ENCODE results near the gene DMWD. TPM values are rescaled to one million over a fixed set of nuclear protein-coding genes. Genes with fewer than 3 reads are reported as not detected.

Gene DMWD
- total RNA-seq, 2 experiments from 2014 or later = 43.2 to 44.0 TPM

GRCh38 chr19:45766296-45766868 is 26.3 kb downstream of the DMWD start:
- DNase-seq (ENCODE audit: low spot score) = no peak
- Histone ChIP-seq H3K4me3 (ENCODE audit: low read depth, low read length, poor library complexity, severe bottlenecking) (no peak overlapping the region), H4K20me1 (ENCODE audit: insufficient read depth, low read length) (no peaks in the 10 kb centered on the region), H3K9me2 (ENCODE audit: insufficient read depth, low read length) (no peaks in the 10 kb centered on the region), H3K36me3 (ENCODE audit: insufficient read depth, low read length) (no peaks in the 10 kb centered on the region), H3K27ac (ENCODE audit: low read depth, low read length, poor library complexity, severe bottlenecking) (no peak overlapping the region), H3K4me2 (ENCODE audit: low read length) (no peak overlapping the region), H3K4me1 (ENCODE audit: insufficient read depth, low read length, poor library complexity, severe bottlenecking) (peaks cover 18% of the 10 kb centered on the region), H3K79me2 (ENCODE audit: insufficient read depth, low read depth, low read length) (no peaks in the 10 kb centered on the region), H2AFZ (ENCODE audit: low read length) (no peak overlapping the region), H3K9me3 (ENCODE audit: low read length) (no peaks in the 10 kb centered on the region)
- ChIA-PET POLR2A (no interaction called here), CTCF (ENCODE audit: unreplicated experiment) (no interaction called here)
- BruUV-seq (replicated peaks) = no TSS peak
- intact Hi-C loops (cut with micrococcal nuclease; ENCODE audit: unreplicated experiment) = no loop called here
- TF ChIP-seq EZH2phosphoT487 (IDR thresholded peaks at IDR 0.05; ENCODE audit: borderline replicate concordance, low read depth, low read length) (no peak), CTCF (conservative IDR thresholded peaks at IDR 0.05; ENCODE audit: low read length) (no peak)

GRCh38 chr19:45765702-45766295 is 26.8 kb downstream of the DMWD start:
- ChIA-PET CTCF (ENCODE audit: unreplicated experiment) (no interaction called here), POLR2A (no interaction called here)
- DNase-seq (ENCODE audit: low spot score) = no peak
- no peak overlapping the region for H3K4me2 ChIP-seq (ENCODE audit: low read length)
- peaks cover 12% of the 10 kb centered on the region for H3K4me1 ChIP-seq (ENCODE audit: insufficient read depth, low read length, poor library complexity, severe bottlenecking)
- no peaks in the 10 kb centered on the region for H3K9me2 ChIP-seq (ENCODE audit: insufficient read depth, low read length)
- H3K4me3 ChIP-seq (ENCODE audit: low read depth, low read length, poor library complexity, severe bottlenecking) = no peak overlapping the region
- H4K20me1 ChIP-seq (ENCODE audit: insufficient read depth, low read length) = no peaks in the 10 kb centered on the region
- no peak overlapping the region for H2AFZ ChIP-seq (ENCODE audit: low read length)
- intact Hi-C loops (cut with micrococcal nuclease; ENCODE audit: unreplicated experiment) = no loop called here
- no peaks in the 10 kb centered on the region for H3K36me3 ChIP-seq (ENCODE audit: insufficient read depth, low read length)
- H3K79me2 ChIP-seq (ENCODE audit: insufficient read depth, low read depth, low read length) = no peaks in the 10 kb centered on the region
- no TSS peak for BruUV-seq (replicated peaks)
- TF ChIP-seq CTCF (conservative IDR thresholded peaks at IDR 0.05; ENCODE audit: low read length) (no peak), EZH2phosphoT487 (IDR thresholded peaks at IDR 0.05; ENCODE audit: borderline replicate concordance, low read depth, low read length) (no peak)
- no peaks in the 10 kb centered on the region for H3K9me3 ChIP-seq (ENCODE audit: low read length)
- H3K27ac ChIP-seq (ENCODE audit: low read depth, low read length, poor library complexity, severe bottlenecking) = no peak overlapping the region

GRCh38 chr19:45764945-45765701 is 27.5 kb downstream of the DMWD start:
- Histone ChIP-seq H4K20me1 (ENCODE audit: insufficient read depth, low read length) (no peaks in the 10 kb centered on the region), H3K4me2 (ENCODE audit: low read length) (no peak overlapping the region), H3K9me3 (ENCODE audit: low read length) (no peaks in the 10 kb centered on the region), H3K9me2 (ENCODE audit: insufficient read depth, low read length) (no peaks in the 10 kb centered on the region), H3K79me2 (ENCODE audit: insufficient read depth, low read depth, low read length) (no peaks in the 10 kb centered on the region), H2AFZ (ENCODE audit: low read length) (no peak overlapping the region), H3K36me3 (ENCODE audit: insufficient read depth, low read length) (no peaks in the 10 kb centered on the region), H3K4me3 (ENCODE audit: low read depth, low read length, poor library complexity, severe bottlenecking) (no peak overlapping the region), H3K27ac (ENCODE audit: low read depth, low read length, poor library complexity, severe bottlenecking) (no peak overlapping the region), H3K4me1 (ENCODE audit: insufficient read depth, low read length, poor library complexity, severe bottlenecking) (peaks cover 10% of the 10 kb centered on the region)
- intact Hi-C loops (cut with micrococcal nuclease; ENCODE audit: unreplicated experiment) = no loop called here
- no peak for DNase-seq (ENCODE audit: low spot score)
- no TSS peak for BruUV-seq (replicated peaks)
- no peak for TF ChIP-seq EZH2phosphoT487 (IDR thresholded peaks at IDR 0.05; ENCODE audit: borderline replicate concordance, low read depth, low read length)
- no peak for TF ChIP-seq CTCF (conservative IDR thresholded peaks at IDR 0.05; ENCODE audit: low read length)
- ChIA-PET POLR2A (interaction anchor here (0.6 kb wide), 1 partner anchor 913 kb away, joined by 3 read pairs; no protein-coding TSS in a partner anchor), CTCF (ENCODE audit: unreplicated experiment) (no interaction called here)

Data from OCI-LY7 (cell line).